ENCODE data around the gene SURF2.

GRCh38 chr9:133333566-133333965, 22.8 kb upstream of the SURF2 start:
- TF ChIP-seq CTCF (IDR thresholded peaks at IDR 0.05) (no peak), POLR2A (IDR thresholded peaks at IDR 0.05) (no peak)

All from heart left ventricle (tissue), 13 donors.